ENCODE measurements around the gene BAIAP2L2.

DNA sequence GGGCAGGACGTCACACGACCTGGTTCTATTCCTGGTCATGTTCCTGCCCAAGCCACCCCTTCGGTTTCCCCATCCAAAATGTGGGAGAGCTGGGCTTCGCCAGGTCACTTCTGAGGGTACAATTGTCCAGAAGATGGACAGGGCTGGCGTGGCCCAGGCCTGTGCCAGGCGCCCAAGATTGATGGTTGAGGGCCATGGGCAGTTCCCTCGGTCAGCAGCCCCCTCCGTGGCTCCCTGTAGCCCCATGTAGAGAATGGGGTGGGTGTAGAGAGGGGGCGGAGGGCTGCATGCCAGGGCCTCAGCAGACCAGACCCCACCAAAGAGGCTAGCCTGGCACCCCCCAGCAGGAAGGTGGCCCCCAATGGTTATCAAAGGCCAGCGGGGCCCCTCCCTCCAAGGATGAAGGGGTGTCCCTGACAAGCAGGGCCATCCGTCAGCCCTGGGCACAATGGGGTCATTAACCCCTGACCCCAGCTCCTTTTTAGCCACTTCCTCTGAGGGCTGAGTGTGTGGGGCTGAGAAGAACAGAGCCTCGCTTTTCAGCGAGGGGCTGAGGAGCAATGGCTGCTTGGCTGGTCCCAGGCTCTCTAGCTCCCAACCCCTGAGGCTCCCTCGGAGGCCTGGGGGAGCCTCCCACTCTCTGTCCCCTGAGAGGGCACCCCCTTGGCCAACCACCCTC is 64.3 kb downstream of the BAIAP2L2 start:
- TF ChIP-seq SPI1 (IDR thresholded peaks at IDR 0.05; ENCODE audit: borderline replicate concordance, low read depth) = no peak
- TF ChIP-seq, protein P1, sequence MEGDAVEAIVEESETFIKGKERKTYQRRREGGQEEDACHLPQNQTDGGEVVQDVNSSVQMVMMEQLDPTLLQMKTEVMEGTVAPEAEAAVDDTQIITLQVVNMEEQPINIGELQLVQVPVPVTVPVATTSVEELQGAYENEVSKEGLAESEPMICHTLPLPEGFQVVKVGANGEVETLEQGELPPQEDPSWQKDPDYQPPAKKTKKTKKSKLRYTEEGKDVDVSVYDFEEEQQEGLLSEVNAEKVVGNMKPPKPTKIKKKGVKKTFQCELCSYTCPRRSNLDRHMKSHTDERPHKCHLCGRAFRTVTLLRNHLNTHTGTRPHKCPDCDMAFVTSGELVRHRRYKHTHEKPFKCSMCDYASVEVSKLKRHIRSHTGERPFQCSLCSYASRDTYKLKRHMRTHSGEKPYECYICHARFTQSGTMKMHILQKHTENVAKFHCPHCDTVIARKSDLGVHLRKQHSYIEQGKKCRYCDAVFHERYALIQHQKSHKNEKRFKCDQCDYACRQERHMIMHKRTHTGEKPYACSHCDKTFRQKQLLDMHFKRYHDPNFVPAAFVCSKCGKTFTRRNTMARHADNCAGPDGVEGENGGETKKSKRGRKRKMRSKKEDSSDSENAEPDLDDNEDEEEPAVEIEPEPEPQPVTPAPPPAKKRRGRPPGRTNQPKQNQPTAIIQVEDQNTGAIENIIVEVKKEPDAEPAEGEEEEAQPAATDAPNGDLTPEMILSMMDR (IDR thresholded peaks at IDR 0.05; ENCODE audit: insufficient read depth, low read length) = no peak
- no peak for TF ChIP-seq POLR2AphosphoS5 (IDR thresholded peaks at IDR 0.05; ENCODE audit: low read depth)
- no peak for TF ChIP-seq GABPA (IDR thresholded peaks at IDR 0.05; ENCODE audit: low read depth)
- TF ChIP-seq, protein P2, sequence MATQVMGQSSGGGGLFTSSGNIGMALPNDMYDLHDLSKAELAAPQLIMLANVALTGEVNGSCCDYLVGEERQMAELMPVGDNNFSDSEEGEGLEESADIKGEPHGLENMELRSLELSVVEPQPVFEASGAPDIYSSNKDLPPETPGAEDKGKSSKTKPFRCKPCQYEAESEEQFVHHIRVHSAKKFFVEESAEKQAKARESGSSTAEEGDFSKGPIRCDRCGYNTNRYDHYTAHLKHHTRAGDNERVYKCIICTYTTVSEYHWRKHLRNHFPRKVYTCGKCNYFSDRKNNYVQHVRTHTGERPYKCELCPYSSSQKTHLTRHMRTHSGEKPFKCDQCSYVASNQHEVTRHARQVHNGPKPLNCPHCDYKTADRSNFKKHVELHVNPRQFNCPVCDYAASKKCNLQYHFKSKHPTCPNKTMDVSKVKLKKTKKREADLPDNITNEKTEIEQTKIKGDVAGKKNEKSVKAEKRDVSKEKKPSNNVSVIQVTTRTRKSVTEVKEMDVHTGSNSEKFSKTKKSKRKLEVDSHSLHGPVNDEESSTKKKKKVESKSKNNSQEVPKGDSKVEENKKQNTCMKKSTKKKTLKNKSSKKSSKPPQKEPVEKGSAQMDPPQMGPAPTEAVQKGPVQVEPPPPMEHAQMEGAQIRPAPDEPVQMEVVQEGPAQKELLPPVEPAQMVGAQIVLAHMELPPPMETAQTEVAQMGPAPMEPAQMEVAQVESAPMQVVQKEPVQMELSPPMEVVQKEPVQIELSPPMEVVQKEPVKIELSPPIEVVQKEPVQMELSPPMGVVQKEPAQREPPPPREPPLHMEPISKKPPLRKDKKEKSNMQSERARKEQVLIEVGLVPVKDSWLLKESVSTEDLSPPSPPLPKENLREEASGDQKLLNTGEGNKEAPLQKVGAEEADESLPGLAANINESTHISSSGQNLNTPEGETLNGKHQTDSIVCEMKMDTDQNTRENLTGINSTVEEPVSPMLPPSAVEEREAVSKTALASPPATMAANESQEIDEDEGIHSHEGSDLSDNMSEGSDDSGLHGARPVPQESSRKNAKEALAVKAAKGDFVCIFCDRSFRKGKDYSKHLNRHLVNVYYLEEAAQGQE (IDR thresholded peaks at IDR 0.05; ENCODE audit: insufficient replicate concordance, low read depth) = no peak

Measured in HL-60 (cell line).